Stimulated activated CD4-positive, alpha-beta T cell treated with anti-CD3 and anti-CD28 coated beads, Interleukin-2, amount 100 ng/mL, for 48 hours (primary cell): Measurements from ENCODE around the gene DIS3.
"Not testable (repeated sequence)": the region's sequence is repeated elsewhere in the genome, so short reads cannot be mapped to it uniquely, and the experiment has no call there.

ENCODE experiments used
- DNase-seq, 2 donors: peaks; one replicate each; pipeline ENCODE4 v3.0.0-alpha.2; 2020

DIS3 gene

GRCh38 chr13:72781451-72782439 is at the start of gene DIS3, which contains the start of gene PIBF1:
TSS of gene DIS3 (minus strand) at chr13:72781900. CDS start at chr13:72781832, 68 bp downstream.
TSS of gene PIBF1 (plus strand) at chr13:72782133. CDS start at chr13:72783470, 1,337 bp downstream.
- DNase-seq: peak; percentile 91 to 92

- no peak for DNase-seq
Observed at GRCh38 chr13:72823724-72824123, 42.0 kb upstream of the DIS3 start.

DNA sequence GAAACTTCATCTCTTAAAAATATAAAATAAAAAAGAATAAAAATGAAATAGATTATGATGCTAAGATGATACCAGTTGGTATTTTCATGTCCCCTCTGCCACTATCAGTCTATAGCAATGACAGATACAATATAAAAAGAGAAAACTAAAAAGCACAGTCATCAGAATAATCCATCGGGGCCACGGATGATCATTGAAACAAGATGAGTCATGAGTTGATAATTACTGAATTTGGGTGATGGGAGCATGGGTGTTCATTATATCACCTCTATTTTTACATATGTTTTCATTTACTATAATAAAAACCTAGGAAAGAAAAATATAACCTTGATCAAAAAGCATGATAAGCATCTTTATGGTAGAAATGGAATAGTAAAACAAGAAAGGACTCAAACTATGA is 41.4 kb upstream of the DIS3 start:
- no peak for DNase-seq

- no peak for DNase-seq
Observed at GRCh38 chr13:72820898-72821279, 39.2 kb upstream of the DIS3 start.

DNA sequence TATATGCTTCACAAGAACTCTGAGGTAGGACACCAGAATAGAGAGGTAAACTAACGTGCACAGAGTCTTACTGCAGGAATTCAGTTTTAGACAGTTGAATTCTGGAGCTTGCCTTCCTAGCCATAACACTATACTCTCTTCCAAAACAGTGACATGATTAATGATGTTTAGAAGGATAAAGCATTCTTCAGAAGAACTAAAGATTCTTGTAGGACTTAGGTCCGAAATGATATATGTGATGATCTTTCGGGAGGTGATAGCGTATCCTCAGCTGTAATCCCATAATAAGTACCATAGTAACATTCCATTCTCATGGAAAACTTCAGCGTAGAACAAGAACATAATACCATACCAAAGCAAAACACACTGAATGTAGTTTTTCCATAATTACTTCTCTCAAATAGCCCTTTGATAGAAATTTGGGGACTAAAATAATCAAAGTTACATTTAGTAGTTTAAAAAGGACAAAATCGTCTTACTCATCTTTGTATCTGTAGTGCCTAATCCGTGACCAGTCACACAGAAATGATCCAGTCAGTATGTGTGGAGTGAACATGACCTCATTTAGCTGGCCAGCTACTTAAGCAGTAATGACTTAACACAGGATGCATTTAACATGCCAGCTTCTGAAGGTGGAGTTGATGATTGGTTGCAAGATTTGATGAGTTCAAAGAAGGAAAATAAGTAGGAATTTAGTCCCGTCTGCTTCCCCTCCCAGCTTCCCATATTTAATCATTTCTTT is 38.6 kb upstream of the DIS3 start:
- no peak for DNase-seq

DNA sequence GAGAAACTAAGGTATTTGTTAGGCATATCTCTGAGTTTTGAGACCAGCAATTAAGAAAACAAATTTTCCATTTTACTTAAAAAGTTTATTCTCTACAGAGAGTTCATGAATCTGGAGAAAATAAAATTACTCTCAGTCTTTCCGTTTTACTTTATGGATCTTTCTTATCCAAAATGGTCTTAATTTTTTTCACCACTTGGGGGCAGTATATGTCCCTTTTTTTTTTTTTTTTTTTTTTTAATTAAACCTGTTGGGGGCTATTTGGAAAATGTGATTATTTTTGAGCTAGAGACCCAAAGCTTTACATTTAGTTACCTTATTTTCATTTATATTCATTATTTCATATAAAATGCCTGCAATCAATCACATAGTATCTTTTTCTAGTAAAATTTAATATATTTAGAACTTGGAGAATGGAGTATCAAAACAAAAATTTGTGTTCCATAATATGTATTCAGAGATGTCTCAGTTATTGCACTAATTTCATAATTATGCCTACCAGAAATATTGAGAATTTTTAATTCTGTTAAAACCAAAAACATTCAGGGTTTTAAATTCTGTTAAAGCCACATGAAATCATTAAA is 27.3 kb upstream of the DIS3 start:
- no peak for DNase-seq

GRCh38 chr13:72806514-72806913 is 24.8 kb upstream of the DIS3 start:
- DNase-seq: not testable (repeated sequence)

DNA sequence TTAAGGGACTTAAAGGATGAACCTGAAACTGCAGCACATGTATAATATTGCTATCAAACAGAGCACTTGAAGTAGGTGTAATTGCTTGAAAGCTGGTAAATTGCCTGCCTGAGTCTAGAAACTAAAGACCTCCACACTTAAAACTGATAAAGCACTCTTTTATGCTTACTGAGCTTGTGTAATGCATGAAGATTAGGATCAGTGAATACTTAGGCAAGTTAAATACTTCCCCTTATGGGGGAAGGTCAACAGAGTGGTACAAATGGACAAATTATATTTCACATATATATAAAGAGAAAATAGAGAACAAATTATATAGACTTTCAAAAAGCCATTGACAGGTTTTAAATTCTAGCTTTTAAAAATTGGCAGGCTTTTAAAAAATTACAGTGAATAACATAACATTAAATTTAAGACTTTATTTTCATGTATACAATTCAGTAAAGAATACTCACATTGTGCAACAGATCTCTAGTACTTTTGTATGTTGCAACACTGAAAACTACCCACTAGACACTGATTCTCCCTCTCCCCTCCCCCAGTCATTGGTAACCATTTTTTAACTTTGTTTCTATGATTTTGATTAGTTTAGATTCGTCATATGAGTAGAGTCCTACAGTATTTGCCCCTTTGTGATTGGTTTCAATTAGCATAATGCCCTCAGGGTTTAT is 24.1 kb upstream of the DIS3 start:
- no peak for DNase-seq

GRCh38 chr13:72804301-72804700 is 22.6 kb upstream of the DIS3 start:
- no peak for DNase-seq

GRCh38 chr13:72798817-72799216 is 17.1 kb upstream of the DIS3 start:
- no peak for DNase-seq

DNA sequence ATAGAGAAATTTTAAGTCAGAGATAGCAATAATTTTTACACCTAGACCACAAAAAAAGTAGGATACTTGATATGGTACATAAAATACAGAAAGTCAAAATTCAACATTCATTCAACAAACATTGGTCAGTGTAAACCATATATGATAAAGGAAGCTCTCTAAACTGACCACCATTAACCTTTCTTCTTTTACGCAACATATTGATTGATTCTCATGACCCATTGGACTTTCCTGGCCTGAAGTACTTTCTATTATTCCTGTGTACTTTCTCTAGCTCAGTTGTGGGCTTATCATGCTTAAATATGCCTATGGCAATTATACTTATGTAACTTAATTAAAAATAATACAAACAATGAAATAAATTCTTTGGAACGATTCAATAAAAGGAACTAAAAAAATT is 10.9 kb upstream of the DIS3 start:
- DNase-seq: no peak

- DNase-seq: no peak
Observed at GRCh38 chr13:72788831-72789230, 7.1 kb upstream of the DIS3 start.

GRCh38 chr13:72784679-72785078 is 3.0 kb upstream of the DIS3 start:
- not testable (repeated sequence) for DNase-seq

DNA sequence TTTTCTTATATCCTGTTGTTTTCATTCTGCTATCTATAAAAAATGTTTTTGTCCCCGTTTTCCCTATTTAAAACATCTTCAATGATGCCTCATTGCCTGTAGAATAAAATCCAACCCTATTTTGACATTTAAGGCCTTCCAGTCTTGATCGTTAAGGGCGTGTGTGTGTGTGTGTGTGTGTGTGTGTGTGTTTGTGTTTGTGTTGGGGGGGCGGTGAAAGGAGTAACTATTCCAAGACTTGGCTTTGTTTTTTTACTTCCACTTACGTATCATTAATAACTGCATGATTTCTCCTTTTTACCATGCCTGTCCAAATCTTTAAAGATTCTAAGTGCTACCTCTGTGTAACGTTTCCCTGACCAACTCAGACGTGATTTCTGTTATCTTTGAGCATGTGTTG is 1.0 kb upstream of the DIS3 start:
- DNase-seq: no peak

- no peak for DNase-seq
Observed at GRCh38 chr13:72774019-72774418, 7.7 kb downstream of the DIS3 start.

DNA sequence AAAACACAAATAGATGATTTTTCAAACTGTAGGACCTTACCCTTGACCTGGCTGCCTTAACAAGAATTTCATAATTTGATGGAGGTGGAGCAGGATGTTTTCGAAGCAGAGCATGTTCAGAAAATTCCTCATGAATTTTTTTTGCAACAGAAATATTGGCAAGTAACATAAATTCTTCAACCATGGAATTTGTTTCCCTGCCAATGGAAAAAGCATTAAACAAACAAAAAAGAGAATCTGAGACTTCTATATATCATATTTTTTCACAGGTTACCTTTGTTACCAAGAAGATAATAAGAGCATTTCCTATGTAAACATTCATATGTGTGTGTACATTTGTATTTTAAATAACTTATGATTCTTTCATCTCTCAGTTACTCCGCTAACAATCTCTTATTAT is 18.3 kb downstream of the DIS3 start:
- no peak for DNase-seq

DNA sequence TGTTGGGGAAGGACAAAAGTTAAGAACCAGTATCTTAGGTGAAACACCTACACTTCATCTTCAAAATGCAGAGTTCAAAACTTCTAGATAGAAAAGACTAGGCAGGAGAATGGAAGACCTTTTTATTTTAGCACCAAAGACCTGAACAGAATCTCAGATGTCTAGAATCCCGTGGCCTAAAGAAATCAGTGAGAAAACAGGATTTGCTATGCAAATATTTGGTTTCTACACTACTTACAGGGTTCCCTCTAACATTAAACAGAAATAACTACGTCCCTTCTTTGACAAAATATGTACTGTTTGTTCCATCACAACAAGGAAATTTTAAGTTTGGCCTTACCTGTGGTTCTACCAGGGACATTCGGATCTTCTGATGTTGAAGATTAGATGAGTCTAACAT is 21.5 kb downstream of the DIS3 start:
- DNase-seq: no peak

DNA sequence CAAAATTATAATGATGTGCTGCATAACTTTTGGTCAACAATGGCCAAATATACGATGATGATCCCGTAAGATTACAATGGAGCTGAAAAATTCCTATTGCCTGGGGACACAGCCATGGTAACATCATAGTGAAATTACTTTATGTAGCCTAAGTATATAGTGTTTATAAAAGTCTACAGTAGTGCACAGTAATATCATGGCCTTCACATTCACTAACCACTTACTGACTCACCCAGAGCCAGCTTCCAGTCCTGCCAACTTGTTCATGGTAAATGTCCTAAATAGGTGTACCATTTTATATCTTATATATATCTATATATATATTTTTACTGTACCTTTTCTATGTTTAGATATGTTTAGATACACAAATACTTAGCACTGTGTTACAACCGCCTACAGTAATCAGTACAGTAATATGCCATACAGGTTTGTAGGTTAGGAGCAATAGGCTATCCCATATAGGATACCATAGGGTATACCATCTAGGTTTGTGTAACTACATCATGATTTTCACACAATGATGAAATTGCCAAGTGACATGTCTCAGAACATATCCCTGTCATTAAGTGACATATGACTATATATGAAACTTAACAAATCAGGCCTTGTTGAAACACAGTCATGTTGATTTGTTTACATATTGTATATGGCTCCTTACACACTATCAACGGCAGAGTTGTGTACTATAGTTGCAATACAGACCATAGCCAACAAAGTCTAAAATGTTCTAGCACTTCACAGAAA is 23.7 kb downstream of the DIS3 start:
- DNase-seq: no peak

DNA sequence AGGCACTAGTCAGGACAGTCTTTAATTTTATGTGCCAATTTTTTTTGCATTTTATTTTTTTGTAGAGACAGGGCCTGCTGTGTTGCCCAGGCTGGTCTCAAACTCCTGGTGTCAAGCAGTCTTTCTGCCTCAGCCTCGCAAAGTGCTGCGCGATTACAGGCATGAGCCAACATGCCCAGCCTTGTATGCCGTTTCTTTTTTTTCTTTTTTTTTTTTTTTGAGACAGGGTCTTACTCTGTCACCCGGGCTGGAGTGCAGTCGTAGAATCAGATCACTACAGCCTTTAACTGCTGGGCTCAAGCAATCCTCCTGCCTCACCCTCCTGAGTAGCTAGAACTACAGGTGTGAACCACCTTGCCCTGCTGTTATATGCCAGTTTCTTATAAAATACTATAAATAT is 27.6 kb downstream of the DIS3 start:
- no peak for DNase-seq

DNA sequence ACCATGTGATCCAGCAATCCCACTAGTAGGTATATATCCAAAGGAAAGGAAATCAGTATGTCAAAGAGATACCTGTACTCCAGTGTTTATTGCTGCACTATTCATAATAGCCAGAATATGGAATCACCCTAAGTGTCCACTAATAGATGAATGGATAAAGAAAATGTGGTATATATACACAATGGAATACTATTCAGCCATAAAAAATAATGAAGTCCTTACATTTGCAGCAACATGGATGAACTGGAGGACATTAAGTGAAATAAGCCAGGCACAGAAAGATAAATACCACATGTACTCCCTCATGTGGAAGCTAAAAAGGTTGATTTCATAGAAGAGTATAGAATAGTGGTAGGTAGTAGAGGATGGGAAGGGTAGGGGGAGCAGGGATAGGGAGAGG is 30.5 kb downstream of the DIS3 start:
- DNase-seq: no peak

GRCh38 chr13:72745260-72745659 is 36.4 kb downstream of the DIS3 start:
- DNase-seq: no peak

DNA sequence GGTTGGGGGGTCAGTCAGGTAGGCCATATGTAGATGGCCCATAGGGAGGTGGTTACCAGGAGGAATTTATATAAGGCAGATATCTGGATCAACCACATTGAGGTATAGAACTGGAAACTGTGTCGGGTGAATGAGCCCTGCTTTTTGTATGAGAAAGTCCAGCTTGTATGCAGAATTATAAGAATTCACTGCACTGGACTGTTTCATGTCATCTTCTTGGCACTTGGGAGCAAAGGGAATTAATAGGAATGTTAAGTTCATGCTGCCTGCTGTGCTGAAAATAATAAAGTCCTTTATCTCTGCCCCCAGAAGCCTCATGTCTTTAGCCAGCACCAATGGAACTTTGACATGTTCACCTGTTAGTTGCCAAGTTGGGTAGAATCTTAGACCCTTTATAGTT is 41.7 kb downstream of the DIS3 start:
- DNase-seq: no peak
